Measurements from ENCODE around the gene EML1. TPM values are rescaled to one million over a fixed set of nuclear protein-coding genes. Genes with fewer than 3 reads are reported as not detected.

EML1 gene
- total and polyA plus RNA-seq, 2 donors from 2014 or later = 7.9 to 35.9 TPM

DNA sequence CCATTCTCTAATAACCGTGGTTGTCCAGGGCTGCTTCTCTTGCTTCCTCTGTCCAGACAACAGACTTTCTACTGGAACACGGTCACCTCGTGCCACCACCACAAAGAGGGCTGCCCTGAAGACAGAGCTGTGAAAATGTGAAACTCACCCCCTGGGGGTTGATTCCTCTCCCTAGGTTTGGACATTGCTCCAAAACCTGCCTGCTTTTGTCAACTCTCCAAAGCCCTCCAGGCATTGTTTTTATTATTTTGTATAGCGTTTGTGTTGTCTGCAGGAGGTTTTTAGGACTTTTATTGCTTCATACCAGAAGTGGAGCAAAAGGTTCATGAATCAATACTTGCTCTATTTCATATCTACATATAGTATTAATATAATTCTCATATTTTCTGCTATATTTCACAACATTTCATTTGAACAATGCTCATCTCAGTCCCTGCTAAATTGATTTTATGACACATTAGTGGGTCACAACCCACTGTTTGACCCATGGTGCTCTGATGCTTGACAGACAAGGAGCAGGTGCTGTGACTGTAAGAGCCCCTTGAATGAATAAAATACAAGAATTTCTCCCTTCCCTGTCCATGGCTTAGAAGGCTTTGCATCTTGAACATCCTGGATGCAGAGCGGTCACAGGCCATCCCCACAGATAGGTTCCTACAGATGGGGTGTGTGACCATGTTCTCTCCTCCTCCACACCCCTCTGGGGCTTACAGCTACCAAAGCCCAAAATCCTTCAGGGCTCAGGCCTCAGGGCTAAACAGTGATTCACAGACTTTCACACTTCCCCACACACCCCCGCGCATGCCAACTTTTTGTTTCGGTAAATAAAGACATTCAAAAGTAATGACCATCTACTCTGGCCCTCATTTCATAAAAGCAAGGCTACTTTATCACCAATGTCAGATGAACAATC is 20.6 kb upstream of the EML1 start:
- Histone ChIP-seq H3K9me3 (ENCODE audit: control insufficient read depth in 2 of 3, insufficient read depth in 1 of 3, low read length in 3 of 3) (no peaks in the 10 kb centered on the region), H3K27me3 (ENCODE audit: control insufficient read depth, insufficient read depth, low read length) (no peaks in the 10 kb centered on the region), H3K4me1 (ENCODE audit: control insufficient read depth in 2 of 3, insufficient read depth in 2 of 3, low read depth in 1 of 3, low read length in 3 of 3) (peaks cover 0 to 7% (median 0%) of the 10 kb centered on the region in 3 donors), H3K36me3 (ENCODE audit: control insufficient read depth in 2 of 3, insufficient read depth in 3 of 3, low read length in 3 of 3) (no peaks in the 10 kb centered on the region), H3K4me3 (ENCODE audit: low read length in 3 of 3) (no peak overlapping the region), H3K27ac (ENCODE audit: low read depth in 2 of 2, low read length in 2 of 2) (no peak overlapping the region), H3K9ac (ENCODE audit: low read length in 3 of 3) (peak overlapping the region in 1 of 3 donors; percentile 19)
- DNase-seq (peak in 2 of 5 donors; percentile 12 to 27), FAIRE-seq (no peak)
- TF ChIP-seq, protein P1, sequence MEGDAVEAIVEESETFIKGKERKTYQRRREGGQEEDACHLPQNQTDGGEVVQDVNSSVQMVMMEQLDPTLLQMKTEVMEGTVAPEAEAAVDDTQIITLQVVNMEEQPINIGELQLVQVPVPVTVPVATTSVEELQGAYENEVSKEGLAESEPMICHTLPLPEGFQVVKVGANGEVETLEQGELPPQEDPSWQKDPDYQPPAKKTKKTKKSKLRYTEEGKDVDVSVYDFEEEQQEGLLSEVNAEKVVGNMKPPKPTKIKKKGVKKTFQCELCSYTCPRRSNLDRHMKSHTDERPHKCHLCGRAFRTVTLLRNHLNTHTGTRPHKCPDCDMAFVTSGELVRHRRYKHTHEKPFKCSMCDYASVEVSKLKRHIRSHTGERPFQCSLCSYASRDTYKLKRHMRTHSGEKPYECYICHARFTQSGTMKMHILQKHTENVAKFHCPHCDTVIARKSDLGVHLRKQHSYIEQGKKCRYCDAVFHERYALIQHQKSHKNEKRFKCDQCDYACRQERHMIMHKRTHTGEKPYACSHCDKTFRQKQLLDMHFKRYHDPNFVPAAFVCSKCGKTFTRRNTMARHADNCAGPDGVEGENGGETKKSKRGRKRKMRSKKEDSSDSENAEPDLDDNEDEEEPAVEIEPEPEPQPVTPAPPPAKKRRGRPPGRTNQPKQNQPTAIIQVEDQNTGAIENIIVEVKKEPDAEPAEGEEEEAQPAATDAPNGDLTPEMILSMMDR (IDR thresholded peaks at IDR 0.05; ENCODE audit: borderline replicate concordance, extremely low read depth, insufficient read depth) = no peak
- intact Hi-C loops (cut with DNase I) = no loop called here

DNA sequence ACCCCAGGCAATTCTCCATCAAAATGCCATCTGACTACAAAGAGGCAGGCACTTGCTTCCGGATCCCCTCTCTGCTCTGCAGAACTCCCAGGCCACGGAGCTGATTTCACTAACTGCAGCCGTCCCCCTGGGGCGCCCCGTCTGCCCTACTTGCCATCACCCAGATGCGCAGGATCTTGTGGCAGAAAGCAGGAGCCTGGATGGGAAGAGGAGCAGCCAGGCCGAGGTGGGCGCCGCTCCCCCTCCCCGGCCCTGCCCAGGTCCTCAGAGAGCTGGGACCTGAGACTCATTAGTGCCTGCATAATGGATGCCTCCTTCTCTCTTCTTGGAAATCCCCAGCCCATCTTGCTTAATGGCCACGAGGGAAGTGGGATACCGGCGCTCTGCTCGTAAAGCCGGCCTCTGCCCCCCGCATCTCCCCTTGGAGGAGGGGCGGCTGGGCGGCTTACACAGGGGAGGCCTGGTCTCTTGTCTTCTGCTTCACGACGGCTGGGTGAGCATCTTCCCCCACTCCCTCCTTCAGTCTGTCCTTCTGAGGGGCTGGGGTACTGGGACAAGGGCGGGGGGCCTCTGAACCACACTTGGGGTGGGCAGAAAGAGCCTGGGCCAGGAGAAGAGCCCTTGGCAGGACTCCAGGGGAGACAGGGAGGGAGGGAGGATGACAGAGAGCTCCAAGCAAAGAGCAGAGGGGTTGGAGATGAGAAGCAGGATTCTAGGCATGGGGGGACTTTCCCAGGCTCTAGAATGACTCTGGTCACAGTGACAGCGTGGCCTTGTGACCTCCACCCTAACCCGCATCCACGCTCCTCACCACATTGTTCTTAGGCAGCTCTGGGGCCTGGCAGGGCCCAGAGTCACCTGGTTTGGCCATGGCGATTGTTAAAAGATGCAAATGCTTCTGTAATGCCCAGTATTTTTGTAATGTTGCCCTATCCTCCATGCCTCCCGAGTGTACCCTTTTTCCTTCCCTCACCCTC is 19.4 kb upstream of the EML1 start:
- FAIRE-seq (no peak), DNase-seq (peak in 2 of 5 donors; percentile 33 to 46)
- H3K4me3 ChIP-seq (ENCODE audit: low read length in 3 of 3) = no peak overlapping the region
- peaks cover 0 to 6% (median 0%) of the 10 kb centered on the region in 3 donors for H3K9me3 ChIP-seq (ENCODE audit: control insufficient read depth in 2 of 3, insufficient read depth in 1 of 3, low read length in 3 of 3)
- H3K27me3 ChIP-seq (ENCODE audit: control insufficient read depth, insufficient read depth, low read length) = no peaks in the 10 kb centered on the region
- H3K4me1 ChIP-seq (ENCODE audit: control insufficient read depth in 2 of 3, insufficient read depth in 2 of 3, low read depth in 1 of 3, low read length in 3 of 3) = peaks cover 0 to 7% (median 0%) of the 10 kb centered on the region in 3 donors
- H3K9ac ChIP-seq (ENCODE audit: low read length in 3 of 3) = no peak overlapping the region
- intact Hi-C loops (cut with DNase I) = no loop called here
- TF ChIP-seq, protein P1 (IDR thresholded peaks at IDR 0.05; ENCODE audit: borderline replicate concordance, extremely low read depth, insufficient read depth) = no peak
- H3K27ac ChIP-seq (ENCODE audit: low read depth in 2 of 2, low read length in 2 of 2) = no peak overlapping the region
- H3K36me3 ChIP-seq (ENCODE audit: control insufficient read depth in 2 of 3, insufficient read depth in 3 of 3, low read length in 3 of 3) = no peaks in the 10 kb centered on the region

DNA sequence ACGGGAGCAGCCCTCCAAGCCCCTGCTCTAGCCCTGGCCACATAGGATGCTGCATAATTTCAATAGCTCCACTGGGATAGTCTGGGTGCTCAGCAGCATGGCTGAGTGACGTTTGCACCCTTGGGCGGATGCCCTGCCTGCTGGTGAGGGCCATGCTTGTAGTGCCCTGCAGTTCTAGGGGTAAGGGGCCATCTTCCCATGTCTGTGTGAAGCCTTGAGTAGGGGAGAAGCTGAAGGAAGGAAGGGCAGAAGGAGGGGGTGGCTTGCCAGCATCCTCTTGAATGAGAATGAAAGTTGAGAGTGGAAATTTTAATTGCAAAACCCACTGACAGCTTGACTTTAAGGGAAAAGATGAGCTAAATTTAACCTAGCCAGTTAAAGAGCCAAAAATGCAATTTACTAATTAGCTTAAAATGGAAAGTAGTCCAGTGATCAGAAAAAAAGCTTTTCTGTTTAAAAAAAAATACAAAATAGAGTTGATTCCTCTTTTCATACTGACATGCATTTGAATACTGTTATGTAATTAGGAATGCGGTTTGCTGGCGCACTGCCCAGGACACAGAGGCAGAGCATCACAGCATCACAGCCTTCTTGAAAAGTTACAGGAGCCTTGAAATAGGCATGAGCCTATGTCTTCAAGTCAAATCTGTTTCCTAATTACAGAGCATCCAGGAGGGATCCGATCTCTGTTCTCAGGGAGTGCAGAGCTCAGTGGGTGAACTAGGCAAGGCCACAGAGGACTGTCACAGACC is 18.5 kb upstream of the EML1 start:
- FAIRE-seq (no peak), DNase-seq (peak in 1 of 5 donors; percentile 63)
- peaks cover 0 to 9% (median 0%) of the 10 kb centered on the region in 3 donors for H3K9me3 ChIP-seq (ENCODE audit: control insufficient read depth in 2 of 3, insufficient read depth in 1 of 3, low read length in 3 of 3)
- H3K4me3 ChIP-seq (ENCODE audit: low read length in 3 of 3) = no peak overlapping the region
- H3K36me3 ChIP-seq (ENCODE audit: control insufficient read depth in 2 of 3, insufficient read depth in 3 of 3, low read length in 3 of 3) = no peaks in the 10 kb centered on the region
- H3K27ac ChIP-seq (ENCODE audit: low read depth in 2 of 2, low read length in 2 of 2) = no peak overlapping the region
- TF ChIP-seq, protein P1 (IDR thresholded peaks at IDR 0.05; ENCODE audit: borderline replicate concordance, extremely low read depth, insufficient read depth) = no peak
- H3K9ac ChIP-seq (ENCODE audit: low read length in 3 of 3) = no peak overlapping the region
- intact Hi-C loops (cut with DNase I) = no loop called here
- peaks cover 0 to 7% (median 0%) of the 10 kb centered on the region in 3 donors for H3K4me1 ChIP-seq (ENCODE audit: control insufficient read depth in 2 of 3, insufficient read depth in 2 of 3, low read depth in 1 of 3, low read length in 3 of 3)
- no peaks in the 10 kb centered on the region for H3K27me3 ChIP-seq (ENCODE audit: control insufficient read depth, insufficient read depth, low read length)
